ENCODE results near the gene SLC45A3.

SLC45A3 gene

GRCh38 chr1:205626216-205626615 is 54.1 kb downstream of the SLC45A3 start:
- Histone ChIP-seq H2AFZ (ENCODE audit: low read length) (no peak overlapping the region), H4K20me1 (ENCODE audit: insufficient read depth, low read length) (no peaks in the 10 kb centered on the region), H3K9me3 (ENCODE audit: low read length) (no peaks in the 10 kb centered on the region), H3K9ac (ENCODE audit: low read length) (no peak overlapping the region), H3K4me3 (ENCODE audit: low read depth, low read length, poor library complexity, severe bottlenecking) (no peak overlapping the region), H3K79me2 (ENCODE audit: insufficient read depth, low read length) (peaks cover 70% of the 10 kb centered on the region), H3F3A (ENCODE audit: insufficient read depth, low read length) (no peaks in the 10 kb centered on the region), H3K4me2 (ENCODE audit: low read length) (no peak overlapping the region), H3K27ac (ENCODE audit: low read depth, low read length, poor library complexity, severe bottlenecking) (peak overlapping the region; percentile 6), H3K27me3 (ENCODE audit: insufficient read depth, low read length) (no peaks in the 10 kb centered on the region), H3K4me1 (ENCODE audit: insufficient read depth, low read length, severe bottlenecking) (peaks cover 46% of the 10 kb centered on the region), H3K36me3 (ENCODE audit: insufficient read depth, low read length) (peaks cover 52% of the 10 kb centered on the region), H3K9me2 (ENCODE audit: low read depth, low read length) (no peaks in the 10 kb centered on the region)
- no peak for TF ChIP-seq EZH2 (IDR thresholded peaks at IDR 0.05; ENCODE audit: borderline replicate concordance, low read length)
- no peak for TF ChIP-seq CTCF (IDR thresholded peaks at IDR 0.05; ENCODE audit: low read length)

- TF ChIP-seq EZH2 (IDR thresholded peaks at IDR 0.05; ENCODE audit: borderline replicate concordance, low read length) (no peak), CTCF (IDR thresholded peaks at IDR 0.05; ENCODE audit: low read length) (no peak)
- Histone ChIP-seq H3K9ac (ENCODE audit: low read length) (no peak overlapping the region), H3K9me2 (ENCODE audit: low read depth, low read length) (no peaks in the 10 kb centered on the region), H3K4me1 (ENCODE audit: insufficient read depth, low read length, severe bottlenecking) (peaks cover 28% of the 10 kb centered on the region), H3K36me3 (ENCODE audit: insufficient read depth, low read length) (peaks cover 71% of the 10 kb centered on the region), H3K9me3 (ENCODE audit: low read length) (no peaks in the 10 kb centered on the region), H4K20me1 (ENCODE audit: insufficient read depth, low read length) (no peaks in the 10 kb centered on the region), H3F3A (ENCODE audit: insufficient read depth, low read length) (no peaks in the 10 kb centered on the region), H3K79me2 (ENCODE audit: insufficient read depth, low read length) (peaks cover 48% of the 10 kb centered on the region), H3K4me3 (ENCODE audit: low read depth, low read length, poor library complexity, severe bottlenecking) (no peak overlapping the region), H3K4me2 (ENCODE audit: low read length) (no peak overlapping the region), H2AFZ (ENCODE audit: low read length) (no peak overlapping the region), H3K27me3 (ENCODE audit: insufficient read depth, low read length) (no peaks in the 10 kb centered on the region), H3K27ac (ENCODE audit: low read depth, low read length, poor library complexity, severe bottlenecking) (no peak overlapping the region)
Observed at GRCh38 chr1:205623646-205624045, 56.7 kb downstream of the SLC45A3 start.

GRCh38 chr1:205620269-205620668 is 60.0 kb downstream of the SLC45A3 start:
- TF ChIP-seq EZH2 (IDR thresholded peaks at IDR 0.05; ENCODE audit: borderline replicate concordance, low read length) (no peak), CTCF (IDR thresholded peaks at IDR 0.05; ENCODE audit: low read length) (no peak)
- Histone ChIP-seq H3K9me3 (ENCODE audit: low read length) (no peaks in the 10 kb centered on the region), H3K27me3 (ENCODE audit: insufficient read depth, low read length) (no peaks in the 10 kb centered on the region), H3K36me3 (ENCODE audit: insufficient read depth, low read length) (peaks cover 84% of the 10 kb centered on the region), H3K4me1 (ENCODE audit: insufficient read depth, low read length, severe bottlenecking) (no peaks in the 10 kb centered on the region), H3F3A (ENCODE audit: insufficient read depth, low read length) (no peaks in the 10 kb centered on the region; the same call in 1 of the 2 replicates), H4K20me1 (ENCODE audit: insufficient read depth, low read length) (no peaks in the 10 kb centered on the region), H3K79me2 (ENCODE audit: insufficient read depth, low read length) (peaks cover 18% of the 10 kb centered on the region), H3K9me2 (ENCODE audit: low read depth, low read length) (no peaks in the 10 kb centered on the region), H3K27ac (ENCODE audit: low read depth, low read length, poor library complexity, severe bottlenecking) (no peak overlapping the region), H3K4me3 (ENCODE audit: low read depth, low read length, poor library complexity, severe bottlenecking) (no peak overlapping the region), H2AFZ (ENCODE audit: low read length) (no peak overlapping the region), H3K4me2 (ENCODE audit: low read length) (no peak overlapping the region), H3K9ac (ENCODE audit: low read length) (no peak overlapping the region)

Measured in OCI-LY1 (cell line).